HTR-8/SVneo (cell line): ENCODE results near the gene CKMT2.

Experiments
- DNase-seq: peaks from one replicate; pipeline ENCODE4 v3.0.0; 2011; ENCODE audit warnings: low spot score, mixed read lengths; ENCODE audit not compliant: insufficient read length
- FAIRE-seq: peaks from 2 replicates; lab custom pipeline; 2011; peaks lifted over from hg19 to GRCh38; lab: Jason Lieb, UNC

Gene CKMT2

GRCh38 chr5:81300921-81301270 is 67.8 kb downstream of the CKMT2 start:
- FAIRE-seq: no peak
- no peak for DNase-seq

GRCh38 chr5:81301271-81302015 is 68.3 kb downstream of the CKMT2 start, which contains the start of gene ZCCHC9:
ZCCHC9 (plus strand) TSS chr5:81301587; CDS start chr5:81304758, 3,171 bp downstream.
- peak; percentile 95 for FAIRE-seq

GRCh38 chr5:81302596-81302995 is 69.5 kb downstream of the CKMT2 start:
- FAIRE-seq: no peak
- DNase-seq: no peak

More at GRCh38 chr5:81301271-81302015, 68.3 kb downstream of the CKMT2 start, which contains the start of gene ZCCHC9:
- peak; percentile 87 for DNase-seq

- no peak for FAIRE-seq
- DNase-seq: no peak
These were observed 70.4 kb downstream of the CKMT2 start for GRCh38 chr5:81303563-81303962.

- DNase-seq: no peak
- no peak for FAIRE-seq
These were observed 72.7 kb downstream of the CKMT2 start for GRCh38 chr5:81305785-81306184.

GRCh38 chr5:81308836-81309235 is 75.7 kb downstream of the CKMT2 start:
- DNase-seq (no peak), FAIRE-seq (no peak)

- DNase-seq (no peak), FAIRE-seq (no peak)
These were observed 77.4 kb downstream of the CKMT2 start for GRCh38 chr5:81310402-81311063.

- no peak for FAIRE-seq
- no peak for DNase-seq
These were observed 80.2 kb downstream of the CKMT2 start for GRCh38 chr5:81313278-81313677.

GRCh38 chr5:81313686-81314085 is 80.6 kb downstream of the CKMT2 start:
- DNase-seq: no peak
- FAIRE-seq: no peak

GRCh38 chr5:81314581-81314980 is 81.5 kb downstream of the CKMT2 start:
- DNase-seq (no peak), FAIRE-seq (no peak)

GRCh38 chr5:81315336-81315735 is 82.2 kb downstream of the CKMT2 start:
- DNase-seq (no peak), FAIRE-seq (no peak)

GRCh38 chr5:81315830-81316229 is 82.7 kb downstream of the CKMT2 start:
- no peak for FAIRE-seq
- DNase-seq: no peak
